GM18498 (cell line): Measurements from ENCODE around the gene RB1.
"Not testable (repeated sequence)": the region's sequence is repeated elsewhere in the genome, so short reads cannot be mapped to it uniquely, and the experiment has no call there.

ENCODE experiments used
- ATAC-seq: cut with Tn5 transposase; IDR thresholded peaks from one replicate; pipeline ENCODE4 v1.9.1; 2021; ENCODE audit warnings: mild to moderate bottlenecking, moderate library complexity; ENCODE audit not compliant: unreplicated experiment

Gene RB1

DNA sequence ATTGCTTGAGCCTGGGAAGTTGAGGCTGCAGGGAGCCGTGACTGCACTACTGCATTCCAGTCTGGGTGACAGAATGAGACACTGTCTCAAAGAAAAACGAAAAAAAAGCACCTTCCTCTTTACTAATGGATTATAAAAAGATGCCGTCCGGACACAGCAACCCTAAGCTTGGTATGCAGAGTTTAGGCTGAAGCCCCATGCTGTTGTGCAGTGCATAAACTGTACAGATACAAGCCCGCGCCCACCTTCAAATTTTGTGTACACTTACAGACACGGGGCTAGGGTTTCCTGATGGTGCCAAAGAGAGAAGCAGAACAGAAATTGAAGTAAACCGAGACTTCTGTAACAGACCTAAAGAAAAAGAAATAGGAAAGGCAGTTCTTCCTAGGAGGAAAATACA lies 100.4 kb downstream of the RB1 start:
- ATAC-seq = no peak

DNA sequence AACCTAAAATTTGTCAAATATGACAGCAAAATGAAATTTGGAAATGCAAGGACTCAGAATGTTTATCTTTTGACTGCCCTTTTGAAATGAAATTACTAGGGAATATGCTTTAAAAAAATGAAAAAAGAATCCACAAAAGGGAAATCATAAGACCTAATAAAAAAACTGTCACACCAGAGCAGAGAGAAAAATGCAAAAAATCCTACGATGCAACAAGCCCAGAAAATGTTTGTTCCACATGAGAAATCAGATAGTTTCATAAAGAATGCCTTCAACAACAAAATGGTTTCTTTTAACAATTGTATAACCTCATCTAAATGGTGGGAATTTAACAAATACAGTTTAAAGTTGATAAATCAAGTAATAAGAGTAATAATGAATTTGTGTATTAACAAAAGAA lies 101.4 kb downstream of the RB1 start:
- no peak for ATAC-seq

DNA sequence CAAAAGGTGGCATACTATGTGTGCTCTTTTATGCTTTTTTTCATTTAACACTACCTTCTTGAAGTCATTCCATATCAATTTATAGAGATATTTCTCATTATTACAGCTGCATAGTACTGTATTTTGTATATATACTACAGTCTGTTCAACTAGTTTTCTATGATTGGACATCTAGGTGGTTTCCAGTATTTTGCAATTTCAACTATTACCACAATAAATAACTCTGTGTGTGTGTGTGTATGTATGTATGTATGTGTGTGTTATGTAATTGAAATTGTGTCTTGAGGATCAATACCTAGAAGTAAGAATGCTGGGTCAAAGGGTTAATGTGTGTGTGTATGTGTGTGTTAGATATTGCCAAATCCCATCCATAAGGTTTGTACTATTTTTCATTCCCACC lies 102.3 kb downstream of the RB1 start:
- ATAC-seq = no peak

DNA sequence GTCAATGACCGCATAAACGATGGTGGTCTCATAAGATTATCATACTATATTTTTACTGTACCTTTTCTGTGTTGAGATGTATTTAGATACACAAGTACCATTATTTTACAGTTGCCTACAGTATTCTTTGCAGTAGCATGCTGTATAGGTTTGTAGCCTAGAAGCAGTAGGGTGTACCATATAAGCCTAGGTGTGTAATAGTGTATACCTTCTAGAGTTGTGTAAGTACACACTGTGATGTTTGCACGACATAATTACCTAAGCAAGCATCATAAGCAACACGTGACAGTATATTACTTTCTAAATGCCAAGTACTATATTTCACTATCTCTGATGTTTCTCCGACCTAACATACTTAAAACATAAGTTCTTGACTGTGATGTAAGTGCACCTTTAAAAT lies 106.6 kb downstream of the RB1 start:
- ATAC-seq = no peak

DNA sequence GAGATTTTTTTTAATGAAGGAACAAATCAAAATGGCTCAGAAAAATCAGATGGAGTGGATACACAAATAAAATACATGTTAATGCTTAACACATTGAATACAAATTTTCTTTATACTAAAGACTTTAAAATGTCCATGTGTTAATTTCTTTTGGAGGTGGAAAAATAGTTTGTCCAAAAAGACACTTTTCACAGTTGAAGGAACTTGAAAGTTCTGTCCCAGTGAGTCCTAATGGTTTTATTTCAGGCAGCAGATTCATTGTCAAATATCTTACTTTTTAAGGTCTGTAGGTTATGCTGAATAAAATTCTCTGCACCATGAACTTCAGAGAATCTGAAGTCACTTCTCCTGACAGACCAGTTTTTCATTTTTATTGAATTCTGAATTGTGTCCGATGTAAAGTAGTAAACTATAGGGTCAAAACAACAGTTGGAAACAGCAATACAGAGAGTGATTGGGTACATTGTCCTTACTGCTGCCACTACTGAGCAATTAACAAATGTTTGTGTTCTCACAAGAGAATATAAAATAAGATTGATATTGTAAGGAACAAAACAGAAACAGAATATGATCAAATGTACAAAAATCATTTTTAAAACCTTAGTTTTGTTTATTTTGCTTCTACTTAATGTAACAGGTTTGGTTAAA lies 107.7 kb downstream of the RB1 start:
- no peak for ATAC-seq

DNA sequence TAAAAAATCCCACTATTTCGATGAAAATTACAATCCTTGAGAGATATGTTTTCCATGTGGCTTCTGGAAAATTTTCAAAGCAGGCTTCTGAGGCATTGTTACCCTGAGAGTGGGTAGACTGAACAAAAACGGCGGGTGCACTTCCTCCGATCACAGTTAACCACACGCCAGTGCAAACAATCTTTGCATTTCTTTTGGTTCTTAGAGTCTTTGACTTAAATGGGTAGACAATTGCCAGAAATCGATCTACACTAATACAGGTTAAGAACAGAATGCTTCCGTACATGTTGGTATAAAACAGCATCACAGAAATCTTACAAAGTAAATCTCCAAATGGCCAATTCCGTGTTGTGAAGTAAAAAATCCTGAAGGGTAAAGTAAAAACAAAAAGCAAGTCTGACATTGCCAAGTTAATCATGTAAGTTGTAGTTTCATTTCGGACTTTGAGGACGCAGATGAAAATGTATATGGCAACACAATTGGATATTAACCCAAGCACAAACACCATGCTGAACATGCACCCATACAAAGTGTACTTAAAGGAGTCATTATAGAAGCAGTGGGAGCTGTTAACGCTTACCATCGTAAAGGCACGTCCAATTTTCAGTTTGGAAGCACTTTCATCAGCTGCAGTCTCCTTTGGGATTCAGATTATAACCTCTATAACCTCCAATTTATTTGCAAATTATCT lies 108.4 kb downstream of the RB1 start:
- no peak for ATAC-seq

DNA sequence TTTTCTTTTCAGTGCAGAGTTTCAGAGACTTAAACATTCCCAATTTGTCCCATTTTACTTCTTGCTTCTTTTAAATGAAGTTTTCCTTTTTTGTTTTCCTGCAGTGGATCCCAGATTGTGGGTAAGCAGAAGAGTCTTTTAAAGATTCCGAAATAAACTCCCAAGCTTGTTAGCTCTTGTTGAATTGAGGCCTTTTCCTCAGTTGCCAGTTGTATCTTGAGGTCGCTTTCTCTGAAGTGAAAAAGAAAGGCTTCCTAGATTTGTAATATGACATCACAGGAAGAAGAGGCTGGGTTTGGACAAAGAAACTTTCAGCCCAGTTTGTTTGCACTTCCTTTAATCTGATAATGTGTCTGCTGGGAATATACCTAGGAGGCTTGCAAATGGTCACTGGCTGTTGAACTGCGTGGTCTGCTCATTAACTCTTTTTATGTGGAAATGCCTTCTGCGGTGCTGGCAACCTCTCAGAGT lies 109.4 kb downstream of the RB1 start, which contains the start of gene LPAR6:
Gene LPAR6 (minus strand): TSS at position 233 of the 471 bp plus-strand sequence. CDS start 690 bp downstream, outside the sequence.
- no peak for ATAC-seq

DNA sequence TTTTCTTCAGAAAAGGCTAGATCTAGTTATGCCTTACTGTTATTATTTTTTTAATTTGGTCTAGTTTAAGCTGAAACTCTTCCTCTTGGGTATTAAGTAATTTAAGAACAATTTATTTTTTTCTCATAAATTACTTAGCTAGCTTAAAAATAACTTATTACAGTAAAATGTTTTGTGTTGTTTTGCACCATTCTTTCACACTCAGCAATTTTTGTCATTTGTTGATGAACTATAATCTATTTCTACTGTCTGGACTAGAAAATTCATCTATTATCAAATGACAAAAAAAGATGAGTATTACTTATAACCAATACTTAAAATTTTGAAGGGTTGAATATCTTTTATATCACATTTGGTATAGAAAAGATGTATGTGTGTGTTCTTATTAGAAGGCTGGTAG lies 111.0 kb downstream of the RB1 start:
- ATAC-seq = no peak

DNA sequence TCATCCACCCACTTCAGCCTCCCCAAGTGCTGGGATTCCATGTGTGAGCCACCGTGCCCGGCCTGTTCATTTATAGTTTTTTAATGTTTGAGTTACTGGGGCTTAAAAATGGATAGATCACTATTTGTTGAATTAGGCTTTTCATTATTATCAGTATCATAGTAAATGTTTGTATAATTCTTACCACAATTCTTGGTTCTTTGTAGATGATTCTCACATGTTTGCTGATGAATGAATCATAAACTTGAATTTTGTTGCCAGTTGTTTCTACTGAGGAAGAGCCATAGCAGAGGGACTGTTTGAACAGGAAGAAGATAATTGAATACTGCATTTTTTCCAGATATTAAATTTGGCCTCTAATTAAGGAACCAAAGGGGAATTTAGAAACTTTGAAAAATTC lies 112.0 kb downstream of the RB1 start:
- ATAC-seq = no peak

DNA sequence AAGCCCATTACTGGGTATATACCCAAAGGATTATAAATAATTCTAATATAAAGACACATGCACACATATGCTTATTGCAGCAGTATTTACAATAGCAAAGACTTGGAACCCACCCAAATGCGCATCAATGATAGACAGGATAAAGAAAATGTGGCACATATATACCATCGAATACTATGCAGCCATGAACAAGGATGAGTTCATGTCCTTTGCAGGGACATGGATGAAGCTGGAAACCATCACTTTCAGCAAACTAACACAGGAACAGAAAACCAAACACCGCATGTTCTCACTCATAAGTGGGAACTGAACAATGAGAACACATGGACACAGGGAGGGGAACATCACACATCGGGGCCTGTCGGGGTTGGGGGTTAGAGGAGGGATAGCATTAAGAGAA lies 118.5 kb downstream of the RB1 start:
- ATAC-seq = not testable (repeated sequence)

DNA sequence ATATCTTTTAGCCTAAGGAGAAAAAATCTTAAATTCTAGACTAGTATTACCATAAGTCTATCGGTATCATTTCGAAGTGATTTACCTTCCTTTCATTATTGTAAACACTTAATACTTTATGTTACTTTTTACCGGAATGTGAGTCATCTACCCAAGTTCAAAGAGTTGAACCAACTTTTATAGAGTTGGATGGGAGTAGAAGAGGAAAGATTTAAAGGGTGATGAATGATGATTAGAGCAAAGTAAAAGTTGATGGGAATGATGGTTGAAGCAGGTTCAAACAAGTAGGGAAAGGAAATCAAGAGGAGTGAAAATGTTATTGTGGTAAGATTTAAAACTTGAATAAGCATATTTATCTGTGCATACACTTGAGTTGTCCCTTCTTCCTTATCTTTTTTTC lies 120.7 kb downstream of the RB1 start:
- no peak for ATAC-seq

DNA sequence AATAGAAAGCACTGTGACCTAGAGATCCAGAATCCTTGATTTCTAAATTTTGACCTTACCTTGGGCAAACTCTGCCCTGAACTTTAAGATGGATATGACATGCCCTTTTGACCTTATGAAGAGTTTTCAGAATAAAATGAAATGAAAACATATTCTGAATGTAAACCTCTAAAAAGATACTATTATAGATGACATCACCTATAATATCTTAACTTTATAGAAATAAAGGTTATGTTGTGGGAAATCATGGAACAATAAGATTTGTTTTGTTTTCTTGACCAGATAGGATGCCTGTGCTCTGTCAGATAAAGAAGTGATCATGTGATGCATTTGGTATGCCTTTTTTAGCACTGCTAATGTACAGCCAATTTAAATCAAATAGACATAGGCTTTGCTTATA lies 122.5 kb downstream of the RB1 start:
- ATAC-seq = no peak

DNA sequence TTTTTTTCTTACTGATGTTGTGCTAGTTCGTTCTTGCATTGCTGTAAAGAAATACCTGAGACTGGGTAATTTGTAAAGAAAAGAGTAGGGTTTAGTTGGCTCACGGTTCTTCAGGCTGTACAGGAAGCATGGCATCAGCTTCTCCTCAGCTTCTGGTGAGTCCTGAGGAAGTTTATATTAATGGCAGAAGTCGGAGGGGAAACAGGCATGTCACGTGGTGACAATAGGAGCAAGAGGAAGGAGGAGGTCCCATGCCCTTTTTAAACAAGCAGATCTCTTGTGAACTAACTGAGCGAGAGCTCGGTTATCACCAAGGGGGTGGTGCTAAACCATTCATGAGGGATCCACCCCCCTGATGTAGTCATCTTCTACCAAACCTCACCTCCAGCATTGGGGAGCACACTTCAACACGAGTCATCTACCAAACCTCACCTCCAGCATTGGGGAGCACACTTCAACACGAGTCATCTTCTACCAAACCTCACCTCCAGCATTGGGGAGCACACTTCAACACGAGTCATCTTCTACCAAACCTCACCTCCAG lies 123.3 kb downstream of the RB1 start:
- ATAC-seq = not testable (repeated sequence)

DNA sequence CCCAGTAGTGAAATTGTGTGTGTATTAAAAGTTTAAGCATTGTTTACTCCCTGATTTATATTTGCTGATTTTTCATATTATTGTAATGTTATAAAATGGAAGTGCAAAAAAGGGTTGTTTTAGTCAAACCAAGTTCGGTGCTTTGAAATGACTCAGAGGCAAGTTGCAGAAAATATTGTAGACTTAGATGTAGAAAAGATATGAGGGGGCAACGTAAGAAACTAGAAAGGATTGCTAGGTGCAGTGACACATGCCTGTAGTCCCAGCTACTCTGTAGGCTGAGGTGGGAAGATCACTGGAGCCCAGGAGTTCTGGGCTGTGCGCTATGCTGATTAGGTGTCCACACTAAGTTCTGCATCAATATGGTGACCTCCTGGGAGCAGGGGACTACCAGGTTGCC lies 125.5 kb downstream of the RB1 start:
- ATAC-seq = no peak

DNA sequence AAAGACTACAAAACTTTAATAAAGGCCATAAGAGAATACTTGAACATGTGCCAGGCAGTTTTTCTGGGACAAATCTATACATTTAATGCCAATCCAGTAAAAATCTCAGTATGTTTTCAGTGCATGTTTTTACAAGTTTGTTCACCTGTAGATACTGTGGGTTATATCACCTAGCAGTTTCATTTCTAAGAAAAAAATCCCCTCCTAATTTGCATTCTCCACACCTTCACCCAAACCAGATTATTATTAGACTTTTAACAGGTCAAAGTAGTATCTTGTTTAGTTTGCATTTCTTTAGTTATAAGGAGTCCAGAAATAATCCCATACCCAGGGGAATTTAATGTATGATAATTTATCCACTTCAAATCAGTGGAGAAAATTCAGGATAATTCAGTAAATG lies 126.3 kb downstream of the RB1 start:
- ATAC-seq = peak; percentile 70

DNA sequence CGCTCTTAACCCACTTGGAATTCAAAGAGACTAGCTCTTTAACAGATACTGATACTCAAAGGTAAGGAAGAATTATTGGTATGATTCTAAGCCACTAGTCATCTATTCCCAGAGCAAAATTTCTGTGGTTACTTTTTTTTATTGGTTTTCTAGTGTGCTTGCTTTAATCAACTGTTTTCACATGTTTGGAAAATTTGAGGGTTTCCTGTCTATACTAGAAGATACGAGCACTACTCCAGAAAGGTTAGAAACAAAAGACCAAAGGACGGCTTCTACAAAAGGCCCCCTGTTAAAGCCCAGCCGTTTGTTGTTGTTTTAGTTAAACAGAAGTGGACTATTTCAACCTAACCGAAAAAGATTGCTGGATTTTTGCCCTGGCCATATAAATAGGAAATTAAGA lies 127.9 kb downstream of the RB1 start:
- no peak for ATAC-seq

DNA sequence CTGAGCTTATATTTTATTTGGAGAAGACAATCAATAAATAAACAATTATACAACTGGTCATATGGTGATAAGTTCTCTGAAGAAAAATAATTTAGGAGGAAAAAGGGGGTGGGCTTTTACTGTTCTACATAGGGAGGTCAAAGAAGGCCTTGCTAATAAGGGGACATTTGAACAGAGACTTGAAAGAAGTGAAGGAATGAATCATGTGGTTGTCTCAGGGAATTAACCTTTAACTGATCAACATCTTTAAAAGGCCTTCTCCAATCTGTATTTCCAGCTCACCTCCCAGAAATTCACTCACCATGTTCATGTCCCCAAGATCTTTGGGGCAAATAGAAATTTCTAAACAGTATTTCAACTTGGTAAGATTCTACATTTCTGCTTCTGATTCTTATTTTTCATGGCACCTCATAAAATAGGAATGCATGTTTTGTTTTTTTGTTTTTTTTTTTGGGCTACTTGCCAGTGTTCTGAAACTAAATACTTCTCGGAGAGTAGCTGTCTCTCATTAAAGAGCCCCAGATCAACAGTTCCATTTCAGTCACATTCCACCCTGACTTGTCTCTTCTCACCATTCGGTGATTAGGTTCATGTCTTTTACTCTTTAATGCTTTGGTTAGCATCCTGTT lies 128.6 kb downstream of the RB1 start:
- no peak for ATAC-seq

DNA sequence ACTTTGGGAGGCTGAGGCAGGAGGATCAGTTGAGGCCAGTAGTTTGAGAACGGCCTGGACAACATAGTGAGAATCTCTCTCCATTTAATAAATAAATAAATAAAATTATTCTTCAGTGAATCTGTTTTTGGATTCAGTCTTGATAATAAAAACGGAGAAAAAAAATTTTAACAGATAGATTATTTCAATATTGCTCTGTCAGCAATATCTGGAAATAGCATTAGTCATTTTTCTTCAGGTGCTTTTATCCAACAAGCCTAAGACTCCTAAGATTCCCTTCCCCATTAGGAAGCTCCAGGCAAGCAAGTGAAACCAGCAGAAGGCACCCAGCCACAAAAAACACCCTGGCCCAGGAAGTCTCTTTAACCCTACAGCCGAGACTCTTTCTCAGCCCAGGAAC lies 130.6 kb downstream of the RB1 start:
- no peak for ATAC-seq

DNA sequence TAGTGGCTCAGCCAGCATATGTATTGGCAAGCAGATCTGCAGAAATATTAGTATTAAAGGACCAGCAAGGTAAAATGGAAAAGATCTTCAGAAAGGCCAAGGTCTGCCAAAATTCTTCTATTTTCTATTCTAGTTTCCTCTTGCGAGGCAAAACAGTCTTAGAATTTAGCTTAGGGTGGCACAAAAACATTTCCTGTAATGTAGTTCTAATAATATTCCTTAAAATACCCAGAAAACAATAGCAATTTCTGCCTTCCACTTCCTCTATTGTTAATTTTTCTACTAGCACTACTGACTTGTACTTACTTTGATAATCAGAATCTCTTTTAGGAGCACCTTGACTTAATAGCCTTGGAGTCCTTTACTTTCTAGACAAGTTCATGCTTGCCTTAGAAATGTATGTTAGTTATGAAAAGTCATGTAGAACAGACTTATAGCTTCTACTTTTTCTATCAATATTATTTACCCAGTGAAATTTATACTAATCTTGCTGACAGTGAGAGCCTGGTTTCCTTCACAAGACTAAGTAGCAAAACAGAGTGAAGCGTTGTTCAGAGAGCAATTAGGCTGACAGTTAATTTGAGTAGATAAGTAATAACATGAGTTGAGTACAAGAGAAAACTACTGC lies 133.2 kb downstream of the RB1 start:
- no peak for ATAC-seq

DNA sequence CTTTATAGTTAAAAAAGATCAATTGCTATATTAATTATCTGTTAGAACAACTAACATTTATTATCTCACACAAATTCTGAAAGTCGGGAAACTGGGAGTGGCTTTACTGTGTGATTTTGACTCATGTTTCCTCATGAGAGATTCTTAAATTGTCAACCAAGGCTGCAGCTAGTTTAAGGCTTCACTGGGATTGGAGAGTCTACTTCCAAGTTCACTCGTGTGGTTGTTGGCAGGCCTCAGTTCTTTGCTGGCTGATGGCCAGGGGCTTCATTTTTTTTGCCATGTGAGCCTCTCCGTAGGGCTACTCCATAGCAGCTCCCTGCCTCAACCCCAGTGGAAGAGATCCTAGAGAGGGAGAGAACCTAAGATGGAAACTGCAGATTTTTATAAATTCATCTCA lies 133.8 kb downstream of the RB1 start:
- no peak for ATAC-seq

DNA sequence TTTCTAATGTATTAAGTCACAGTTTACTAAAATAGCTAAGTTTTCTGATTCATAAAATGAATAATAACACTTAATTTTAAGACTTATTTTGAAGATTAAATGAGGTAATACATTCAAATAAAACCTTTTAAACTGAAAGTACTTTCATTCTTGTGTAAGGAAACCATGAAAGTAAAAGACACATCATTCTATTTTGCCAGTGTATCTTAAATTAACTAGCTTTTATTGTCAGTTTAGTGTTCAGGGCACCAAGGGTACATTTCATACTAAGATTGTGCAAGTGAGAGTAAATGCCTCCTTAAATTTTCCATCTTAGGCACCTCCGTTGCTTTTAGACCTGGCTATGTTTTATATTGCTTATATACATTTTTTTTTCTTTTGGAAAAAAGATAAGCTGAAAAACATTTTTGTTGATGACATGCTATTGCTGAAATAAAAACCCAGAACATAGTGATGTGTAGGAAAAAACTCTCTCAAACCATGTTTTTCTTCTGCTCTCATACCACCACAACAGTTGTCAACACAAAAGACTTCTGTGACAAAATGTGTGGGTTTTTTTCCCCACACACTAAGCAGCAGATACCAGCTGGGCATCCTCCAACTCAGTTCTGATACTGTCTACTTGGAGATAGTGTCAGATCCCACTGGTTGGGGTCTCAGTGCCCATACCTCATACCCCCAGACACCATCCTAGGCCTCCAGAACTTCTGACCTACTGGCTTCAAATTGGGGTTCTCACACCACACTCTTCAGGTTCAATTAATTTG lies 140.1 kb downstream of the RB1 start:
- ATAC-seq = no peak
